K562 (cell line): ENCODE measurements around the gene AIDA. TPM values are rescaled to one million over a fixed set of nuclear protein-coding genes. Genes with fewer than 3 reads are reported as not detected.

Source experiments
- ATAC-seq: fragments of 200-7000 bp; cut with Tn5 transposase; 3 replicates; pipeline ENCODE4 v1.9.1; 2020; ENCODE audit warnings: moderate library complexity
- BruUV-seq: library from RNA; stranded (reverse); fragments of 400-500 nt; replicated peaks from 2 replicates; lab custom pipeline; 2021; lab: Mats Ljungman, UMichigan
- CTCF ChIA-PET: fragments of 300-600 bp; formaldehyde crosslinking; extraction: SDS; loops from one replicate; lab custom pipeline; 2021; ENCODE audit warnings: low intra/inter-chr PET ratio; lab: Yijun Ruan, JAX
- POLR2A ChIA-PET: fragments of 300-600, 350-650 bp; sonication (Branson Sonifier 250); formaldehyde crosslinking; extraction: SDS; loops from one replicate; lab custom pipeline; 2021; ENCODE audit warnings: antibody characterized with exemption, inconsistent platforms; lab: Yijun Ruan, JAX
- DNase-seq, 4 experiments: peaks; one replicate each; pipeline versions ENCODE4 v3.0.0 to v3.0.0-alpha.2; 2011 to 2018; ENCODE audit warnings: low spot score in 3 of 4, mixed read lengths in 3 of 4; ENCODE audit errors: extremely low read depth in 1 of 4
- FAIRE-seq: peaks from 2 replicates; lab custom pipeline; 2011; peaks lifted over from hg19 to GRCh38; lab: Jason Lieb, UNC
- H2AFZ ChIP-seq: 2 replicates; pipeline ENCODE4 v1.6.0; 2011; ENCODE audit warnings: low read depth, low read length, control low read depth, inconsistent platforms
- H3K27ac ChIP-seq: fragments of 200-600 bp; 3 replicates; pipeline ENCODE4 v1.8.0; 2011; ENCODE audit warnings: low read depth, mild to moderate bottlenecking, control low read depth, inconsistent platforms, low read length, moderate library complexity, mixed read lengths; ENCODE audit errors: extremely low read depth
- H3K27me3 ChIP-seq, 2 experiments: fragments of 300-600 bp in 1 of 2; 2 replicates in 1 of 2; 3 replicates in 1 of 2; pipeline versions ENCODE4 v1.6.0 to v1.8.0; 2011; ENCODE audit warnings: inconsistent platforms in 2 of 2, low read length in 2 of 2, mild to moderate bottlenecking in 1 of 2, mixed read lengths in 1 of 2, moderate library complexity in 1 of 2; ENCODE audit not compliant: control insufficient read depth in 2 of 2, insufficient read depth in 2 of 2
- H3K36me3 ChIP-seq: fragments of 300-600 bp; 3 replicates; pipeline ENCODE4 v1.8.0; 2011; ENCODE audit warnings: mild to moderate bottlenecking, low read length, inconsistent platforms; ENCODE audit not compliant: control insufficient read depth, insufficient read depth
- H3K4me1 ChIP-seq, 2 experiments: fragments of 200-600 bp in 1 of 2; replicated peaks in 1 of 2; 2 replicates in 1 of 2; 3 replicates in 1 of 2; pipeline versions ENCODE4 v1.5.1 to v1.8.0; 2011; ENCODE audit warnings: inconsistent platforms in 2 of 2, low read length in 2 of 2, mild to moderate bottlenecking in 1 of 2, mixed read lengths in 1 of 2, moderate library complexity in 1 of 2; ENCODE audit not compliant: control insufficient read depth in 2 of 2, insufficient read depth in 2 of 2
- H3K4me2 ChIP-seq: 2 replicates; pipeline ENCODE4 v1.6.1; 2011; ENCODE audit warnings: low read length, control low read depth, inconsistent platforms, mixed read lengths; ENCODE audit not compliant: insufficient read depth
- H3K4me3 ChIP-seq: fragments of 200-600 bp; sonication (generic), shearing (Covaris generic); 2 replicates; pipeline ENCODE4 v1.5.1; 2016; ENCODE audit warnings: control low read depth, inconsistent platforms
- H3K79me2 ChIP-seq: fragments of 200-600 bp; 3 replicates; pipeline ENCODE4 v1.8.0; 2011; ENCODE audit warnings: low read length, inconsistent platforms; ENCODE audit not compliant: control insufficient read depth, insufficient read depth
- H3K9ac ChIP-seq, 2 experiments: 2 replicates each; pipeline versions ENCODE4 v1.6.0 to v1.6.1; 2011; ENCODE audit warnings: low read depth in 2 of 2, low read length in 2 of 2, control low read depth in 1 of 2, inconsistent platforms in 1 of 2, mild to moderate bottlenecking in 1 of 2, mixed read lengths in 1 of 2; ENCODE audit not compliant: insufficient read depth in 1 of 2
- H3K9me1 ChIP-seq: one replicate; pipeline ENCODE4 v1.6.0; 2011; ENCODE audit warnings: inconsistent platforms, mild to moderate bottlenecking, low read length, moderate library complexity; ENCODE audit not compliant: control insufficient read depth, insufficient read depth
- H3K9me3 ChIP-seq: replicated peaks from 2 replicates; pipeline ENCODE4 v1.5.1; 2011; ENCODE audit warnings: low read depth, low read length, inconsistent platforms; ENCODE audit not compliant: control insufficient read depth, insufficient read depth
- H4K20me1 ChIP-seq: replicated peaks from 2 replicates; pipeline ENCODE4 v1.6.1; 2011; ENCODE audit warnings: low read length, inconsistent platforms, mixed read lengths; ENCODE audit not compliant: control insufficient read depth, insufficient read depth
- ARID1B ChIP-seq: fragments of 450-650 bp; IDR thresholded peaks from 2 replicates; pipeline ENCODE4 v1.6.1; 2016; ENCODE audit warnings: antibody characterized with exemption, mild to moderate bottlenecking, inconsistent platforms
- ATF7 ChIP-seq: fragments of 450-650 bp; IDR thresholded peaks from 2 replicates; pipeline ENCODE4 v1.7.1; 2014; ENCODE audit warnings: mild to moderate bottlenecking, moderate library complexity
- POLR2G ChIP-seq: fragments of 200-400 bp; formaldehyde crosslinking; IDR thresholded peaks from 2 replicates; pipeline ENCODE4 v1.6.1; 2017; ENCODE audit warnings: low read depth, mild to moderate bottlenecking, antibody characterized with exemption, low read length, moderate library complexity
- ZC3H4 ChIP-seq: sonication (generic); formaldehyde crosslinking; IDR thresholded peaks from 2 replicates; pipeline ENCODE4 v1.9.0; 2021; ENCODE audit warnings: missing genetic modification reagents, borderline replicate concordance
- ZNF121 ChIP-seq: sonication (generic); formaldehyde crosslinking; conservative IDR thresholded peaks from 2 replicates; pipeline ENCODE4 v1.8.0; 2022; ENCODE audit warnings: missing genetic modification reagents
- WGBS: fragments of 100-300 bp; shearing (Covaris generic); methylation state at CpG from one replicate; pipeline ENCODE4 v1.1.6; 2016; ENCODE audit warnings: low coverage, mixed read lengths; ENCODE audit not compliant: insufficient coverage; ENCODE audit errors: missing lambda C conversion rate; 5-methylcytosine and 5-hydroxymethylcytosine counted together
- in situ Hi-C: fragments of 300-500 bp; cut with MboI; formaldehyde crosslinking; loops from 4 replicates; pipeline ENCODE4 v1.15.0; 2018; ENCODE audit warnings: inconsistent platforms, mixed read lengths
- intact Hi-C: fragments of 100-400 bp; cut with micrococcal nuclease; formaldehyde crosslinking; loops from 2 replicates; pipeline ENCODE4 v1.14.2; 2022
- polyA plus RNA-seq, 8 experiments: library from polyadenylated mRNA; depleted of rRNA in 4 of 8; stranded (reverse) in 5 of 8; unstranded in 3 of 8; fragments of >200 nt; fragmentation: Nextera tagmentation in 2 of 8; fragmentation: Illumina TruSeq in 1 of 8; extraction: Ambion mirVana in 2 of 8; extraction: Trizol in 1 of 8; gene quantifications; 2 replicates each; pipeline versions ENCODE4 v1.2.1 to v1.2.3, GENCODE V29; 2011 to 2014; ENCODE audit warnings: inconsistent platforms in 1 of 8, missing spikeins in 1 of 8
- total RNA-seq, 7 experiments: library from RNA; depleted of rRNA in 6 of 7; stranded (reverse); fragments of >200 nt in 6 of 7; fragmentation: Illumina TruSeq in 2 of 7; extraction: Trizol in 2 of 7; gene quantifications; 2 replicates each; pipeline versions ENCODE4 v1.2.1 to v1.2.3, GENCODE V29; 2011 to 2021; ENCODE audit warnings: low replicate concordance in 1 of 7
- TF ChIP-seq, protein P1 (sequence below): sonication (generic); formaldehyde crosslinking; IDR thresholded peaks from 2 replicates; pipeline ENCODE4 v1.8.1; 2023; ENCODE audit warnings: mild to moderate bottlenecking, missing genetic modification reagents, moderate library complexity

The AIDA gene
- total and polyA plus RNA-seq, 9 of the 15 experiments (the other 6 are each of a cell fraction or from before 2014, with no cell fraction given) = 18.2 to 77.9 (median 24.9) TPM

DNA sequence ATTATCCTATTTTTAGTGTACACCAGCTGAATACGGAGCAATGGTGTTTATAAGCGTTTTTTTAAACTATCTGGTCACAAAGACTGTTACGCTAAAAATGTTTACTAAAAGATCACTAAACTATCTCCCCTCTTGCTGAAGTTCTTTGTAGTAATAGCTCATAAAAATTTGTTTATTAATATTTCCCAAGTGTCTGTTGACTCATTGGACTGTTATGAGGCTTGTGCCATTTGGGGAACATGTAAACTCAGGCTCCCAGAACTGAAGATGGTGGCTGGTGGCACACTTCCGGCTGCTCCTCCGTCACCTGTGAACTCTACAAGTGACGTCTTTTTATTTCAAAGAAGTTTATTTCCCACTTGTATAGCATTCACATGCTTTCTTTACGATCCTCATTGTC lies 46.3 kb downstream of the AIDA start:
- H3K27ac ChIP-seq = no peak overlapping the region
- H3K27me3 ChIP-seq = no peaks in the 10 kb centered on the region
- intact Hi-C loops = no loop called here
- no peak overlapping the region for H3K4me3 ChIP-seq
- H3K9me3 ChIP-seq = no peaks in the 10 kb centered on the region
- TF ChIP-seq ARID1B = no peak
- TF ChIP-seq, protein P1, sequence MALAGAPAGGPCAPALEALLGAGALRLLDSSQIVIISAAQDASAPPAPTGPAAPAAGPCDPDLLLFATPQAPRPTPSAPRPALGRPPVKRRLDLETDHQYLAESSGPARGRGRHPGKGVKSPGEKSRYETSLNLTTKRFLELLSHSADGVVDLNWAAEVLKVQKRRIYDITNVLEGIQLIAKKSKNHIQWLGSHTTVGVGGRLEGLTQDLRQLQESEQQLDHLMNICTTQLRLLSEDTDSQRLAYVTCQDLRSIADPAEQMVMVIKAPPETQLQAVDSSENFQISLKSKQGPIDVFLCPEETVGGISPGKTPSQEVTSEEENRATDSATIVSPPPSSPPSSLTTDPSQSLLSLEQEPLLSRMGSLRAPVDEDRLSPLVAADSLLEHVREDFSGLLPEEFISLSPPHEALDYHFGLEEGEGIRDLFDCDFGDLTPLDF (CRISPR knock-in tag) = no peak
- TF ChIP-seq ZC3H4 (CRISPR knock-in tag) = no peak
- TF ChIP-seq, all 486 proteins: peak for 0
- FAIRE-seq = no peak
- no peak overlapping the region for H2AFZ ChIP-seq
- in situ Hi-C loops = no loop called here
- no peak for ATAC-seq
- no peaks in the 10 kb centered on the region for H4K20me1 ChIP-seq
- ChIA-PET CTCF (no interaction called here), POLR2A (interaction anchor here (1.5 kb wide), 1 partner anchor 47 kb away, joined by 7 read pairs; the partner anchor contains the start of genes AIDA and BROX)
- no peak overlapping the region for H3K9ac ChIP-seq
- peaks cover 78% of the 10 kb centered on the region for H3K36me3 ChIP-seq
- H3K4me2 ChIP-seq = no peak overlapping the region
- 95% methylated on average over 7 of the region's 7 CpGs for WGBS
- no peaks in the 10 kb centered on the region for H3K4me1 ChIP-seq
- no TSS peak for BruUV-seq
- DNase-seq = no peak
- no peaks in the 10 kb centered on the region for H3K9me1 ChIP-seq
- no peaks in the 10 kb centered on the region for H3K79me2 ChIP-seq

- Histone ChIP-seq H4K20me1 (no peaks in the 10 kb centered on the region), H2AFZ (no peak overlapping the region), H3K79me2 (no peaks in the 10 kb centered on the region), H3K9me1 (no peaks in the 10 kb centered on the region), H3K9ac (no peak overlapping the region), H3K4me1 (no peaks in the 10 kb centered on the region), H3K36me3 (peaks cover 92% of the 10 kb centered on the region), H3K4me2 (no peak overlapping the region), H3K4me3 (no peak overlapping the region), H3K9me3 (no peaks in the 10 kb centered on the region), H3K27ac (no peak overlapping the region), H3K27me3 (no peaks in the 10 kb centered on the region)
- ChIA-PET CTCF (no interaction called here), POLR2A (no interaction called here)
- no peak for DNase-seq
- in situ Hi-C loops (no loop called here), intact Hi-C loops (loop anchor here (5.0 kb wide), 1 partner anchor 34 kb away; no protein-coding TSS in a partner anchor)
- no peak for ATAC-seq
- BruUV-seq = no TSS peak
- 95% methylated on average over 4 of the region's 4 CpGs for WGBS
- no peak for TF ChIP-seq ATF7
- 0 out of 2 replicates have a peak, but pooled peaks have one; percentile 21 for TF ChIP-seq POLR2G
- TF ChIP-seq ZNF121 (CRISPR knock-in tag) = no peak
- no peak for FAIRE-seq
These were observed 48.8 kb downstream of the AIDA start for GRCh38 chr1:222663431-222663934.
